ENCODE measurements around the gene DPH1.

The DPH1 gene

DNA sequence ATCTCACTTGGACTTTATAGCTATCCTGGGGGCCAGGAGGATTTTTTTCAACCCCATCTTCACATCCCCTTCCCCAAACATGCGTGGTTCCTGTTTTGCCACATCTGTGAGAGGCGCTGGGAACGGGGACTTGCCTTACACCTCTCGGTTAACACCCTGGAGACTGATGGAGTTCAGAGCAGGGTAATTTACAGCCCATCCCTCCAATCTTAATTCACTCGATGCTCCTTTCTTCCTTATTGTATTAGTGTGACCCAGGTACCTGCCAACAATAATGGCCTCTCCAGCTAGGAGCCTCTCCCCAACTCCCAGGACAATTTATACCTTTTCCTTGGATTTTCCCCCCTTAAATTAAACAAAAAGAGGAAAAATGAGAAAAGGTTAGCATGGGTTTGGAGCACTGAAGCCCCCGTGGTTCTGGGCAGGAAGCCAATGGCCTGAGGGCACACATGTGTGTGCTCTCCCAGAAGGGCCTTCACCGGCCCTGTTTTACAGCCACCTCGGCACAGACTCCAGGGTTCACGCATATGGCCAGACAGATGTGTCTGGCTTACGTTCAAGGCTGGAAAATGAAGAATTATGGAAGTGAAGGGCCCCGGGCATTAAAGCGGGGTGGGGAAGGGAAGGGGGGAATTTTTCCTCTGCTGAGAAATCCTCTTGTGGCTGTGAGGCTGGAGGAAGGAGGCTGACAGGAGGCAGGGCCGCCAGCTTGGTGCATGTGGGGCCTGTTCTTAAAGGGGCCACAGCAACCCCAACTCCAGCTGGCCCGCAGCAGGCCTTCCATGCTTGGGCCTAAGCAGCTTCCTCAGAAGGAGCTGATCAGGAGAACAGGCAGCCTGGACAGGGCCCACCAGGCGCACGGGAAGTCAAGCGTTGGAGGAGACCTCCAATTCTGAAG is 46.4 kb downstream of the DPH1 start:
- no peak overlapping the region for H3K4me3 ChIP-seq (ENCODE audit: low read length)
- TF ChIP-seq, protein P1, sequence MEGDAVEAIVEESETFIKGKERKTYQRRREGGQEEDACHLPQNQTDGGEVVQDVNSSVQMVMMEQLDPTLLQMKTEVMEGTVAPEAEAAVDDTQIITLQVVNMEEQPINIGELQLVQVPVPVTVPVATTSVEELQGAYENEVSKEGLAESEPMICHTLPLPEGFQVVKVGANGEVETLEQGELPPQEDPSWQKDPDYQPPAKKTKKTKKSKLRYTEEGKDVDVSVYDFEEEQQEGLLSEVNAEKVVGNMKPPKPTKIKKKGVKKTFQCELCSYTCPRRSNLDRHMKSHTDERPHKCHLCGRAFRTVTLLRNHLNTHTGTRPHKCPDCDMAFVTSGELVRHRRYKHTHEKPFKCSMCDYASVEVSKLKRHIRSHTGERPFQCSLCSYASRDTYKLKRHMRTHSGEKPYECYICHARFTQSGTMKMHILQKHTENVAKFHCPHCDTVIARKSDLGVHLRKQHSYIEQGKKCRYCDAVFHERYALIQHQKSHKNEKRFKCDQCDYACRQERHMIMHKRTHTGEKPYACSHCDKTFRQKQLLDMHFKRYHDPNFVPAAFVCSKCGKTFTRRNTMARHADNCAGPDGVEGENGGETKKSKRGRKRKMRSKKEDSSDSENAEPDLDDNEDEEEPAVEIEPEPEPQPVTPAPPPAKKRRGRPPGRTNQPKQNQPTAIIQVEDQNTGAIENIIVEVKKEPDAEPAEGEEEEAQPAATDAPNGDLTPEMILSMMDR (conservative IDR thresholded peaks at IDR 0.05; ENCODE audit: low read depth, low read length): no peak
- no peak for DNase-seq (ENCODE audit: low read depth)

DNA sequence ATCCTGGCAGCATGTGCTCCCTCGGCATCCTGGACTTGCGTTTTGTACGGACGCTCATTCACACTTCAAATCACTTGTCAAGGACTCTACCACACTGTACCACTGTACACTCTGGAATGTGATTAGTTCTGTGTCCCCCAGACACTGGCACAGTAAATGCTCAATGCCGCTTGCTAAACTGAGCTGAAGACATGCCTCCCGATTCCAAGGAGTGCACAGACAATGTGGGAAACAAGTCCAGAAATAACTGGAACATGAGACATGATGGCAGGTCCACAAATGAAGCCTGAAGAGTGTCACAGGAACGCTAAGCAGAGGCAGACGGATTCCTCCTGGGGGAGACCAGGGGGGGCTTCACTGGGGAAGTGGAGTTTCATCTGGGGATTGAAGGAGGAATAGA is 47.1 kb downstream of the DPH1 start:
- TF ChIP-seq, protein P1 (conservative IDR thresholded peaks at IDR 0.05; ENCODE audit: low read depth, low read length): no peak
- H3K4me3 ChIP-seq (ENCODE audit: low read length): no peak overlapping the region
- no peak for DNase-seq (ENCODE audit: low read depth)

- H3K4me3 ChIP-seq (ENCODE audit: low read length): no peak overlapping the region
- no peak for DNase-seq (ENCODE audit: low read depth)
- TF ChIP-seq, protein P1 (conservative IDR thresholded peaks at IDR 0.05; ENCODE audit: low read depth, low read length): no peak
Observed at GRCh38 chr17:2081564-2081963, 51.6 kb downstream of the DPH1 start.

- H3K4me3 ChIP-seq (ENCODE audit: low read length): no peak overlapping the region
- DNase-seq (ENCODE audit: low read depth): no peak
- TF ChIP-seq, protein P1 (conservative IDR thresholded peaks at IDR 0.05; ENCODE audit: low read depth, low read length): no peak
Observed at GRCh38 chr17:2082003-2082781, 52.2 kb downstream of the DPH1 start.

- H3K4me3 ChIP-seq (ENCODE audit: low read length): no peak overlapping the region
- DNase-seq (ENCODE audit: low read depth): no peak
- TF ChIP-seq, protein P1 (conservative IDR thresholded peaks at IDR 0.05; ENCODE audit: low read depth, low read length): no peak
Observed at GRCh38 chr17:2083613-2084035, 53.7 kb downstream of the DPH1 start.

- no peak overlapping the region for H3K4me3 ChIP-seq (ENCODE audit: low read length)
- TF ChIP-seq, protein P1 (conservative IDR thresholded peaks at IDR 0.05; ENCODE audit: low read depth, low read length): no peak
- no peak for DNase-seq (ENCODE audit: low read depth)
Observed at GRCh38 chr17:2084036-2084765, 54.2 kb downstream of the DPH1 start.

Measured in retinal pigment epithelial cell (primary cell).